MM.1S (cell line): Measurements from ENCODE around the gene CELF2.

ENCODE experiments used
- DNase-seq: peaks from one replicate; pipeline ENCODE4 v3.0.0-alpha.2; 2015
- H2AFZ ChIP-seq: fragments of 300-600 bp; sonication (generic); 2 replicates; pipeline ENCODE4 v1.6.0; 2016; ENCODE audit warnings: antibody characterized with exemption, low read length
- H3F3A ChIP-seq: fragments of 300-600 bp; sonication (generic); 2 replicates; pipeline ENCODE4 v1.6.1; 2016; ENCODE audit warnings: mild to moderate bottlenecking, antibody characterized with exemption, low read length, moderate library complexity, mixed read lengths; ENCODE audit not compliant: insufficient read depth
- H3K27ac ChIP-seq: fragments of 300-600 bp; sonication (generic); 2 replicates; pipeline ENCODE4 v1.5.1; 2016; ENCODE audit warnings: mild to moderate bottlenecking, low read length
- H3K27me3 ChIP-seq: fragments of 300-600 bp; sonication (generic); replicated peaks from 2 replicates; pipeline ENCODE4 v1.6.0; 2016; ENCODE audit warnings: low read length; ENCODE audit not compliant: insufficient read depth
- H3K36me3 ChIP-seq: fragments of 300-600 bp; sonication (generic); replicated peaks from 2 replicates; pipeline ENCODE4 v1.6.1; 2016; ENCODE audit warnings: mild to moderate bottlenecking, low read length, mixed read lengths; ENCODE audit not compliant: insufficient read depth
- H3K4me1 ChIP-seq: fragments of 300-600 bp; sonication (generic); 2 replicates; pipeline ENCODE4 v1.6.1; 2016; ENCODE audit warnings: low read length, mixed read lengths
- H3K4me2 ChIP-seq: fragments of 300-600 bp; sonication (generic); 2 replicates; pipeline ENCODE4 v1.6.0; 2016; ENCODE audit warnings: low read depth, low read length
- H3K4me3 ChIP-seq: fragments of 300-600 bp; sonication (generic); 2 replicates; pipeline ENCODE4 v1.5.1; 2016; ENCODE audit warnings: low read length, mixed read lengths
- H3K79me2 ChIP-seq: fragments of 300-600 bp; sonication (generic); 2 replicates; pipeline ENCODE4 v1.6.1; 2016; ENCODE audit warnings: mixed run types, low read length, mixed read lengths
- H3K9ac ChIP-seq: fragments of 300-600 bp; sonication (generic); 2 replicates; pipeline ENCODE4 v1.6.1; 2016; ENCODE audit warnings: low read length, mixed read lengths
- H3K9me2 ChIP-seq: fragments of 300-600 bp; sonication (generic); replicated peaks from 2 replicates; pipeline ENCODE4 v1.6.1; 2016; ENCODE audit warnings: mild to moderate bottlenecking, low read length, mixed read lengths; ENCODE audit not compliant: insufficient read depth
- H3K9me3 ChIP-seq: fragments of 300-600 bp; sonication (generic); replicated peaks from 2 replicates; pipeline ENCODE4 v1.6.1; 2016; ENCODE audit warnings: mild to moderate bottlenecking, low read length, mixed read lengths; ENCODE audit not compliant: insufficient read depth
- H4K20me1 ChIP-seq: fragments of 300-600 bp; sonication (generic); 2 replicates; pipeline ENCODE4 v1.6.1; 2016; ENCODE audit warnings: mild to moderate bottlenecking, low read length, moderate library complexity, mixed read lengths; ENCODE audit not compliant: insufficient read depth
- CTCF ChIP-seq: fragments of 300-600 bp; sonication (generic); IDR thresholded peaks from 2 replicates; pipeline ENCODE4 v1.5.1; 2016; ENCODE audit warnings: antibody characterized with exemption, low read length, mixed read lengths
- EZH2 ChIP-seq: fragments of 300-600 bp; sonication (generic); optimal IDR thresholded peaks from 2 replicates; pipeline ENCODE3; 2017; ENCODE audit warnings: low read depth, mild to moderate bottlenecking, antibody characterized with exemption, low read length, mixed read lengths
- EZH2phosphoT487 ChIP-seq: fragments of 300-600 bp; sonication (generic); IDR thresholded peaks from 2 replicates; pipeline ENCODE4 v1.6.1; 2018; ENCODE audit warnings: antibody characterized with exemption, low read length

The CELF2 gene

GRCh38 chr10:10975647-10976046 is 42.0 kb upstream of the CELF2 start:
- Histone ChIP-seq H3F3A (no peaks in the 10 kb centered on the region), H3K4me2 (no peak overlapping the region), H3K36me3 (no peaks in the 10 kb centered on the region), H3K4me1 (no peaks in the 10 kb centered on the region), H3K27me3 (no peaks in the 10 kb centered on the region), H3K79me2 (no peaks in the 10 kb centered on the region), H3K4me3 (no peak overlapping the region), H3K9me3 (no peaks in the 10 kb centered on the region), H3K9ac (no peak overlapping the region), H4K20me1 (no peaks in the 10 kb centered on the region), H3K27ac (no peak overlapping the region), H2AFZ (no peak overlapping the region), H3K9me2 (no peaks in the 10 kb centered on the region)
- no peak for DNase-seq
- no peak for TF ChIP-seq EZH2phosphoT487
- TF ChIP-seq CTCF = no peak

- no peak for DNase-seq
- H3K9ac ChIP-seq = no peak overlapping the region
- H3K4me3 ChIP-seq = no peak overlapping the region
- no peaks in the 10 kb centered on the region for H3K36me3 ChIP-seq
- no peak overlapping the region for H2AFZ ChIP-seq
- no peaks in the 10 kb centered on the region for H3K79me2 ChIP-seq
- no peaks in the 10 kb centered on the region for H3K27me3 ChIP-seq
- no peaks in the 10 kb centered on the region for H3K9me3 ChIP-seq
- H3K27ac ChIP-seq = no peak overlapping the region
- no peaks in the 10 kb centered on the region for H3K9me2 ChIP-seq
- no peaks in the 10 kb centered on the region for H3F3A ChIP-seq
- no peaks in the 10 kb centered on the region for H3K4me1 ChIP-seq
- H3K4me2 ChIP-seq = no peak overlapping the region
- H4K20me1 ChIP-seq = no peaks in the 10 kb centered on the region
- TF ChIP-seq CTCF (no peak), EZH2phosphoT487 (no peak), EZH2 (no peak)
Observed at GRCh38 chr10:10976652-10977051, 41.0 kb upstream of the CELF2 start.

- Histone ChIP-seq H3K4me1 (no peaks in the 10 kb centered on the region), H3K79me2 (no peaks in the 10 kb centered on the region), H3K9ac (no peak overlapping the region), H3K4me2 (no peak overlapping the region), H4K20me1 (no peaks in the 10 kb centered on the region), H3K9me3 (no peaks in the 10 kb centered on the region), H3K27ac (no peak overlapping the region), H2AFZ (no peak overlapping the region), H3F3A (no peaks in the 10 kb centered on the region), H3K4me3 (no peak overlapping the region), H3K27me3 (no peaks in the 10 kb centered on the region), H3K36me3 (no peaks in the 10 kb centered on the region), H3K9me2 (no peaks in the 10 kb centered on the region)
- TF ChIP-seq CTCF = no peak
- no peak for TF ChIP-seq EZH2
- no peak for TF ChIP-seq EZH2phosphoT487
- DNase-seq = no peak
Observed at GRCh38 chr10:10977226-10977956, 40.3 kb upstream of the CELF2 start.
